Measurements from ENCODE around the gene TAAR5.

Gene TAAR5

DNA sequence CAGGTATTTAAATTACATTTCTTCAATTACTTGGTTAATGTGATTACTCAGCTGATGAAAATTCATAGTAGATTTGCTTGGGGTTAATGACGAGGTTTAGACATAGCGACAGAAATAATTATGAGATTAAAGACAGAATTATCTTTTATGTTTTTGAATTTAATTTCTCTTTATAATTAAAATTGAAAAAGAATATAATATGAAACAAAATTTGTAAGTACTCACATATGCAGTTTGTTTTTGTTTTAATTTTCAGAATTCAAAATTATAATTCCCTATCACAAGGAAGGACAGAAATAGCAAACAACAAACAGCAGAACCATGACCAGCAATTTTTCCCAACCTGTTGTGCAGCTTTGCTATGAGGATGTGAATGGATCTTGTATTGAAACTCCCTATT lies 37.2 kb downstream of the TAAR5 start, which contains the start of gene TAAR8:
TSS of gene TAAR8 (plus strand) at position 301 of the 400 bp plus-strand sequence. CDS start at position 322, 21 bp downstream.
- TF ChIP-seq TAF1 (IDR thresholded peaks at IDR 0.05; ENCODE audit: low read depth): no peak

DNA sequence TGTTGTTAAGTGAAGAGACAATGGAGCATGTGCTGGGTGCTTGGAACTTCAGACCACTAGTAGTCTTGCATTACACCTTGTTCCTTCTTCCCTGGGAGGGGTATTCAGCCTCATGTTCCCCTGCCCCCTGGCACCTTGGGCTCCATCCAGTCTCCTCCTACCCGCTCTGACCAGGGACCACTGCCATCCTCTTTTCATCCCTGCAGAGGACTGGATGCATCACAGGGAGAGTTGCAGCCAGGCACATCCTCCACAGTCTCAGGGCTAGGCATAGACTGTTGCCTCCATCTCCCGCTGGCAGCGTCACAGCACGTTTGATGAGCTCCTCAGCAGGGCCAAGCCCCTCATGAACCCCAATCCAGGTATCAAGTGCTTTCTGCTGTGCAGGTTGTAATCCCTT lies 38.3 kb downstream of the TAAR5 start:
- TF ChIP-seq ZBTB7A (IDR thresholded peaks at IDR 0.05; ENCODE audit: low read depth): no peak
- TF ChIP-seq, protein P1, sequence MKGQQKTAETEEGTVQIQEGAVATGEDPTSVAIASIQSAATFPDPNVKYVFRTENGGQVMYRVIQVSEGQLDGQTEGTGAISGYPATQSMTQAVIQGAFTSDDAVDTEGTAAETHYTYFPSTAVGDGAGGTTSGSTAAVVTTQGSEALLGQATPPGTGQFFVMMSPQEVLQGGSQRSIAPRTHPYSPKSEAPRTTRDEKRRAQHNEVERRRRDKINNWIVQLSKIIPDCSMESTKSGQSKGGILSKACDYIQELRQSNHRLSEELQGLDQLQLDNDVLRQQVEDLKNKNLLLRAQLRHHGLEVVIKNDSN (IDR thresholded peaks at IDR 0.05): no peak
- no peak for TF ChIP-seq TCF12 (IDR thresholded peaks at IDR 0.05; ENCODE audit: low read depth)
- no peak for TF ChIP-seq FOXM1 (IDR thresholded peaks at IDR 0.05; ENCODE audit: borderline replicate concordance, low read depth)
- no peak for TF ChIP-seq CEBPB (IDR thresholded peaks at IDR 0.05)
- no peak for TF ChIP-seq EP300 (IDR thresholded peaks at IDR 0.05; ENCODE audit: borderline replicate concordance)
- TF ChIP-seq, protein P2, sequence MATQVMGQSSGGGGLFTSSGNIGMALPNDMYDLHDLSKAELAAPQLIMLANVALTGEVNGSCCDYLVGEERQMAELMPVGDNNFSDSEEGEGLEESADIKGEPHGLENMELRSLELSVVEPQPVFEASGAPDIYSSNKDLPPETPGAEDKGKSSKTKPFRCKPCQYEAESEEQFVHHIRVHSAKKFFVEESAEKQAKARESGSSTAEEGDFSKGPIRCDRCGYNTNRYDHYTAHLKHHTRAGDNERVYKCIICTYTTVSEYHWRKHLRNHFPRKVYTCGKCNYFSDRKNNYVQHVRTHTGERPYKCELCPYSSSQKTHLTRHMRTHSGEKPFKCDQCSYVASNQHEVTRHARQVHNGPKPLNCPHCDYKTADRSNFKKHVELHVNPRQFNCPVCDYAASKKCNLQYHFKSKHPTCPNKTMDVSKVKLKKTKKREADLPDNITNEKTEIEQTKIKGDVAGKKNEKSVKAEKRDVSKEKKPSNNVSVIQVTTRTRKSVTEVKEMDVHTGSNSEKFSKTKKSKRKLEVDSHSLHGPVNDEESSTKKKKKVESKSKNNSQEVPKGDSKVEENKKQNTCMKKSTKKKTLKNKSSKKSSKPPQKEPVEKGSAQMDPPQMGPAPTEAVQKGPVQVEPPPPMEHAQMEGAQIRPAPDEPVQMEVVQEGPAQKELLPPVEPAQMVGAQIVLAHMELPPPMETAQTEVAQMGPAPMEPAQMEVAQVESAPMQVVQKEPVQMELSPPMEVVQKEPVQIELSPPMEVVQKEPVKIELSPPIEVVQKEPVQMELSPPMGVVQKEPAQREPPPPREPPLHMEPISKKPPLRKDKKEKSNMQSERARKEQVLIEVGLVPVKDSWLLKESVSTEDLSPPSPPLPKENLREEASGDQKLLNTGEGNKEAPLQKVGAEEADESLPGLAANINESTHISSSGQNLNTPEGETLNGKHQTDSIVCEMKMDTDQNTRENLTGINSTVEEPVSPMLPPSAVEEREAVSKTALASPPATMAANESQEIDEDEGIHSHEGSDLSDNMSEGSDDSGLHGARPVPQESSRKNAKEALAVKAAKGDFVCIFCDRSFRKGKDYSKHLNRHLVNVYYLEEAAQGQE (IDR thresholded peaks at IDR 0.05; ENCODE audit: low read depth): no peak
- TF ChIP-seq NFIC (IDR thresholded peaks at IDR 0.05): no peak
- no peak for TF ChIP-seq YY1 (IDR thresholded peaks at IDR 0.05; ENCODE audit: low read depth)
- no peak for TF ChIP-seq CREB1 (IDR thresholded peaks at IDR 0.05; ENCODE audit: low read depth)
- no peak for TF ChIP-seq RAD21 (IDR thresholded peaks at IDR 0.05; ENCODE audit: low read depth)
- no peak for TF ChIP-seq EGR1 (IDR thresholded peaks at IDR 0.05)
- TF ChIP-seq TEAD4 (IDR thresholded peaks at IDR 0.05): no peak
- TF ChIP-seq TAF1 (IDR thresholded peaks at IDR 0.05; ENCODE audit: low read depth): no peak
- TF ChIP-seq, protein P3, sequence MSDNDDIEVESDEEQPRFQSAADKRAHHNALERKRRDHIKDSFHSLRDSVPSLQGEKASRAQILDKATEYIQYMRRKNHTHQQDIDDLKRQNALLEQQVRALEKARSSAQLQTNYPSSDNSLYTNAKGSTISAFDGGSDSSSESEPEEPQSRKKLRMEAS (IDR thresholded peaks at IDR 0.05): no peak

DNA sequence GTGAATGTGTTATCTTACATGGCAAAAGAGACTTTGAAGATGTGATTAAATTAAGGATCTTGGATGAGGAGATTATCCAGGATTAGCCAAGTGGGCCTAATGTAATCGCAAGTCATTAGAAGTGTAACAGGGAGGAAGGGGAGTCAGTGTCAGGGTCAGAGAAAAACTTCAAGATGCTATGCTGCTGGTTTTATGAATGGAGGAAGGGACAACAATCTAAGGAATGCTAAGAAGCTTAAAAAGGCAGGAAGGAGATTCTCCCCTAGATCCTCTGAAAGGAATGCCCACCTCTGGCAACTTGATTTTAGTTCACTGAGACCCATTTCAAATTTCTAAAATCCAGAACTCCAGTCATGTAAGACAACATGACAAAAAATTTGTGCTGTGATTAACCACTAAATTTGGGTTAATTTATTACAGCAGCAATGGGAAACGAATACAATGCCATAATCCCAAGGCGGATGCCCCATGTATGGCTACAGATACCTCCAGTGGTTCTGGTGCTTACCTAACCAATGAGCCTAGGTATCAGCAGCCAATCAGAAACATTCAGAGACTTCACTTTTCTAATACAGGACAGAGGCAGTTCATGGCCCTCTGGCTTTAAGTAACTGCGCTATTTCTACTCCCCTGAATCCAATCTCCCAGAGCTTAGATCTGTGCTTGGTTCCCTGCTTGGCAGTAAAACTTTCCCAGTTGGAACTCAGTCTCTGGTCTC lies 40.6 kb downstream of the TAAR5 start:
- TF ChIP-seq TCF12 (IDR thresholded peaks at IDR 0.05; ENCODE audit: low read depth) (no peak), ZBTB7A (IDR thresholded peaks at IDR 0.05; ENCODE audit: low read depth) (no peak), FOXM1 (IDR thresholded peaks at IDR 0.05; ENCODE audit: borderline replicate concordance, low read depth) (no peak), NFIC (IDR thresholded peaks at IDR 0.05) (no peak), EGR1 (IDR thresholded peaks at IDR 0.05) (no peak)

DNA sequence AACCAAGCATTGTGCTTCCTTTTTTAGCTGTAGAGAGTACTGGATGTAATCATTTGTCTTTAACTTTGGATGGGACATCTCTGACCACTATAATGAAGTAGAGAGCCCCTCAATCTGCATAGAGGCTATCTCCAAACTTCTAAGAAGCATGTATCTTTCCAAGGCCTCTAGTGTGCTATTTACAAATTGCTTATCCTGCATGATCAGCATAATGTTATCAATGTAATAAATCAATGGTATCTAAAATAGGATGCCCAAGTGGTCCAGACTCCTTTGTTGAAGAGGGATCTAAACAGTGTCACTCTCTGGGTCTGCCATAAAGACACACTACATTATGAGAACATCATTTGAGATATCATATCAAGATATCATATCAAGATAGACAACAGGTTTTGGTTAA lies 44.7 kb downstream of the TAAR5 start:
- TF ChIP-seq EGR1 (IDR thresholded peaks at IDR 0.05) (no peak), TAF1 (IDR thresholded peaks at IDR 0.05; ENCODE audit: low read depth) (no peak), EP300 (IDR thresholded peaks at IDR 0.05; ENCODE audit: borderline replicate concordance) (no peak), TCF12 (IDR thresholded peaks at IDR 0.05; ENCODE audit: low read depth) (no peak), CREB1 (IDR thresholded peaks at IDR 0.05; ENCODE audit: low read depth) (no peak), NFIC (IDR thresholded peaks at IDR 0.05) (no peak), CEBPB (IDR thresholded peaks at IDR 0.05) (no peak), TEAD4 (IDR thresholded peaks at IDR 0.05) (no peak), FOXM1 (IDR thresholded peaks at IDR 0.05; ENCODE audit: borderline replicate concordance, low read depth) (no peak), RAD21 (IDR thresholded peaks at IDR 0.05; ENCODE audit: low read depth) (no peak)
- TF ChIP-seq, protein P1 (IDR thresholded peaks at IDR 0.05): no peak
- TF ChIP-seq, protein P2 (IDR thresholded peaks at IDR 0.05; ENCODE audit: low read depth): no peak
- TF ChIP-seq, protein P3 (IDR thresholded peaks at IDR 0.05): no peak

All from Ishikawa (cell line).